DND-41 (cell line): ENCODE data around the gene NFE2L1.

Experiments used
- EZH2 ChIP-seq: IDR thresholded peaks from 3 replicates; pipeline ENCODE4 v1.6.1; 2012; ENCODE audit warnings: borderline replicate concordance, low read depth, mild to moderate bottlenecking, moderate library complexity, low read length, inconsistent platforms; ENCODE audit not compliant: severe bottlenecking
- TF ChIP-seq, protein P1 (sequence below): IDR thresholded peaks from 2 replicates; pipeline ENCODE4 v1.5.1; 2012; ENCODE audit warnings: borderline replicate concordance, low read length, moderate library complexity, mild to moderate bottlenecking; ENCODE audit not compliant: poor library complexity, severe bottlenecking; ENCODE audit errors: extremely low read depth

DNA sequence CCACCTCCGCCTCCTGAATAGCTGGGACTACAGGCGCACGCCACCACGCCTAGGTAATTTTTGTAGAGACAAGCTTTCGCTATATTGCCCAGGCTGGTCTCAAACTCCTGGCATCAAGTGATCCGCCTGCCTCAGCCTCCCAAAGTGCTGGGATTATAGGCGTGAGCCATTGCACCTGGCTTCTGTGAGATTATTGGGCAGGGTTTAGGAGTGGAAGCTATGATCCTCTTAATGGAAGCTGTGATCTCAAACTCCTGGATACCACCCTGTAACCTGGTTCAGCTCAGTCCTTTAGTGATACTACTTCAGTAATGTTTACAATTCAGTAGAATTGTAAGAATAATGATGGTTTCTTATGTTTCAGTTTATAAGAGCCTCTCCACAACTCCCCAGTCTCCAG, 14.1 kb downstream of the NFE2L1 start:
- TF ChIP-seq, protein P1, sequence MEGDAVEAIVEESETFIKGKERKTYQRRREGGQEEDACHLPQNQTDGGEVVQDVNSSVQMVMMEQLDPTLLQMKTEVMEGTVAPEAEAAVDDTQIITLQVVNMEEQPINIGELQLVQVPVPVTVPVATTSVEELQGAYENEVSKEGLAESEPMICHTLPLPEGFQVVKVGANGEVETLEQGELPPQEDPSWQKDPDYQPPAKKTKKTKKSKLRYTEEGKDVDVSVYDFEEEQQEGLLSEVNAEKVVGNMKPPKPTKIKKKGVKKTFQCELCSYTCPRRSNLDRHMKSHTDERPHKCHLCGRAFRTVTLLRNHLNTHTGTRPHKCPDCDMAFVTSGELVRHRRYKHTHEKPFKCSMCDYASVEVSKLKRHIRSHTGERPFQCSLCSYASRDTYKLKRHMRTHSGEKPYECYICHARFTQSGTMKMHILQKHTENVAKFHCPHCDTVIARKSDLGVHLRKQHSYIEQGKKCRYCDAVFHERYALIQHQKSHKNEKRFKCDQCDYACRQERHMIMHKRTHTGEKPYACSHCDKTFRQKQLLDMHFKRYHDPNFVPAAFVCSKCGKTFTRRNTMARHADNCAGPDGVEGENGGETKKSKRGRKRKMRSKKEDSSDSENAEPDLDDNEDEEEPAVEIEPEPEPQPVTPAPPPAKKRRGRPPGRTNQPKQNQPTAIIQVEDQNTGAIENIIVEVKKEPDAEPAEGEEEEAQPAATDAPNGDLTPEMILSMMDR: no peak
- no peak for TF ChIP-seq EZH2
